ENCODE results near the gene LGI1.

The LGI1 gene

GRCh38 chr10:93757801-93758507 lies at the start of gene LGI1:
LGI1 (plus strand) TSS chr10:93757936; CDS start chr10:93758145, 209 bp downstream.
- no peak within 1 kb of the TSS for H3K27ac ChIP-seq (ENCODE audit: low read depth, low read length)

GRCh38 chr10:93710333-93710909 lies 47.3 kb upstream of the LGI1 start:
- no peaks in the 10 kb centered on the region for H3K79me2 ChIP-seq (ENCODE audit: insufficient read depth, low read length)
- H3K4me2 ChIP-seq (ENCODE audit: low read depth, low read length, poor library complexity, severe bottlenecking) = no peak overlapping the region
- H3F3A ChIP-seq (ENCODE audit: insufficient read depth) = no peaks in the 10 kb centered on the region
- H2AFZ ChIP-seq (ENCODE audit: low read depth, low read length, severe bottlenecking) = no peak overlapping the region
- no peaks in the 10 kb centered on the region for H3K36me3 ChIP-seq (ENCODE audit: low read length)
- no peak for TF ChIP-seq EZH2phosphoT487 (conservative IDR thresholded peaks at IDR 0.05; ENCODE audit: low read length)
- TF ChIP-seq, protein P1, sequence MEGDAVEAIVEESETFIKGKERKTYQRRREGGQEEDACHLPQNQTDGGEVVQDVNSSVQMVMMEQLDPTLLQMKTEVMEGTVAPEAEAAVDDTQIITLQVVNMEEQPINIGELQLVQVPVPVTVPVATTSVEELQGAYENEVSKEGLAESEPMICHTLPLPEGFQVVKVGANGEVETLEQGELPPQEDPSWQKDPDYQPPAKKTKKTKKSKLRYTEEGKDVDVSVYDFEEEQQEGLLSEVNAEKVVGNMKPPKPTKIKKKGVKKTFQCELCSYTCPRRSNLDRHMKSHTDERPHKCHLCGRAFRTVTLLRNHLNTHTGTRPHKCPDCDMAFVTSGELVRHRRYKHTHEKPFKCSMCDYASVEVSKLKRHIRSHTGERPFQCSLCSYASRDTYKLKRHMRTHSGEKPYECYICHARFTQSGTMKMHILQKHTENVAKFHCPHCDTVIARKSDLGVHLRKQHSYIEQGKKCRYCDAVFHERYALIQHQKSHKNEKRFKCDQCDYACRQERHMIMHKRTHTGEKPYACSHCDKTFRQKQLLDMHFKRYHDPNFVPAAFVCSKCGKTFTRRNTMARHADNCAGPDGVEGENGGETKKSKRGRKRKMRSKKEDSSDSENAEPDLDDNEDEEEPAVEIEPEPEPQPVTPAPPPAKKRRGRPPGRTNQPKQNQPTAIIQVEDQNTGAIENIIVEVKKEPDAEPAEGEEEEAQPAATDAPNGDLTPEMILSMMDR (IDR thresholded peaks at IDR 0.05; ENCODE audit: insufficient read depth, low read length, poor library complexity, severe bottlenecking) = no peak
- H4K20me1 ChIP-seq (ENCODE audit: low read depth, low read length) = no peaks in the 10 kb centered on the region
- no peak overlapping the region for H3K4me3 ChIP-seq (ENCODE audit: insufficient read depth, low read length, poor library complexity, severe bottlenecking)
- no peaks in the 10 kb centered on the region for H3K27me3 ChIP-seq (ENCODE audit: low read length)
- no peaks in the 10 kb centered on the region for H3K9me2 ChIP-seq (replicated peaks; ENCODE audit: insufficient read depth, low read length)
- H3K9ac ChIP-seq (ENCODE audit: low read length) = no peak overlapping the region
- no peaks in the 10 kb centered on the region for H3K9me3 ChIP-seq (ENCODE audit: insufficient read depth, low read length)
- no peak overlapping the region for H3K27ac ChIP-seq (ENCODE audit: low read depth, low read length)

More at GRCh38 chr10:93757801-93758507, at the start of gene LGI1:
- Histone ChIP-seq H3F3A (ENCODE audit: insufficient read depth) (no peaks in the 10 kb centered on the region), H3K79me2 (ENCODE audit: insufficient read depth, low read length) (no peaks in the 10 kb centered on the region), H3K36me3 (ENCODE audit: low read length) (no peaks in the 10 kb centered on the region), H3K9ac (ENCODE audit: low read length) (no peak within 1 kb of the TSS), H4K20me1 (ENCODE audit: low read depth, low read length) (no peaks in the 10 kb centered on the region), H3K27me3 (ENCODE audit: low read length) (no peaks in the 10 kb centered on the region), H2AFZ (ENCODE audit: low read depth, low read length, severe bottlenecking) (no peak within 1 kb of the TSS), H3K4me2 (ENCODE audit: low read depth, low read length, poor library complexity, severe bottlenecking) (no peak within 1 kb of the TSS), H3K9me2 (replicated peaks; ENCODE audit: insufficient read depth, low read length) (no peaks in the 10 kb centered on the region), H3K4me3 (ENCODE audit: insufficient read depth, low read length, poor library complexity, severe bottlenecking) (no peak within 1 kb of the TSS), H3K9me3 (ENCODE audit: insufficient read depth, low read length) (no peaks in the 10 kb centered on the region)
- TF ChIP-seq EZH2phosphoT487 (conservative IDR thresholded peaks at IDR 0.05; ENCODE audit: low read length) = no peak
- TF ChIP-seq, protein P1 (IDR thresholded peaks at IDR 0.05; ENCODE audit: insufficient read depth, low read length, poor library complexity, severe bottlenecking) = no peak

DNA sequence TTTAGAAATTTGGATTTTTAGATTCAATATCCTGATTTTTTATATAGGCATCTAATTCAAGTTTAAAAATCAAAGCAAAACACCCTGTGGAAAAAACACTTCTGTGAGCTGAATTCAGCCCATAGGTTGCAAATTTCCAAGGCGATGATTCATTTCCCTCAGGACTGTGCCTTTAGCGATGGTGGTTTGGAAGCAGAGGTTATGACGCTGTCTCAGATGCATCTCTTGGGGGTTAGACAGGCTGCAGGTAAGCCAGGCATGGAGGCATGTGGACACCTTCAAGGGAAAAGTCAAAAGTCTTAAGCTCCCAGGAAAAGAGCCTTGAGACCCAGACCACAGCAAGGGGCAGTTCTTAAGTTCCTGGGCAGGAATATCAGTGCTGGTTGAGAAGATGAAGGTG lies 45.8 kb upstream of the LGI1 start:
- H3K79me2 ChIP-seq (ENCODE audit: insufficient read depth, low read length) = no peaks in the 10 kb centered on the region
- H3K4me3 ChIP-seq (ENCODE audit: insufficient read depth, low read length, poor library complexity, severe bottlenecking) = no peak overlapping the region
- no peaks in the 10 kb centered on the region for H3K9me2 ChIP-seq (replicated peaks; ENCODE audit: insufficient read depth, low read length)
- H2AFZ ChIP-seq (ENCODE audit: low read depth, low read length, severe bottlenecking) = no peak overlapping the region
- H3K9ac ChIP-seq (ENCODE audit: low read length) = no peak overlapping the region
- no peak overlapping the region for H3K27ac ChIP-seq (ENCODE audit: low read depth, low read length)
- H3K27me3 ChIP-seq (ENCODE audit: low read length) = no peaks in the 10 kb centered on the region
- no peaks in the 10 kb centered on the region for H4K20me1 ChIP-seq (ENCODE audit: low read depth, low read length)
- TF ChIP-seq, protein P1 (IDR thresholded peaks at IDR 0.05; ENCODE audit: insufficient read depth, low read length, poor library complexity, severe bottlenecking) = no peak
- TF ChIP-seq EZH2phosphoT487 (conservative IDR thresholded peaks at IDR 0.05; ENCODE audit: low read length) = no peak
- no peaks in the 10 kb centered on the region for H3F3A ChIP-seq (ENCODE audit: insufficient read depth)
- no peaks in the 10 kb centered on the region for H3K36me3 ChIP-seq (ENCODE audit: low read length)
- no peaks in the 10 kb centered on the region for H3K9me3 ChIP-seq (ENCODE audit: insufficient read depth, low read length)
- no peak overlapping the region for H3K4me2 ChIP-seq (ENCODE audit: low read depth, low read length, poor library complexity, severe bottlenecking)

Measured in SU-DHL-6 (cell line).